ENCODE data around the gene WBP2. TPM values are rescaled to one million over a fixed set of nuclear protein-coding genes. Genes with fewer than 3 reads are reported as not detected.
A peak's percentile ranks its signal among the peaks of the same experiment; 100 is the strongest.

WBP2 gene
- total RNA-seq, 4 donors from 2014 or later, result 64.9 to 99.4 (median 76.9) TPM

DNA sequence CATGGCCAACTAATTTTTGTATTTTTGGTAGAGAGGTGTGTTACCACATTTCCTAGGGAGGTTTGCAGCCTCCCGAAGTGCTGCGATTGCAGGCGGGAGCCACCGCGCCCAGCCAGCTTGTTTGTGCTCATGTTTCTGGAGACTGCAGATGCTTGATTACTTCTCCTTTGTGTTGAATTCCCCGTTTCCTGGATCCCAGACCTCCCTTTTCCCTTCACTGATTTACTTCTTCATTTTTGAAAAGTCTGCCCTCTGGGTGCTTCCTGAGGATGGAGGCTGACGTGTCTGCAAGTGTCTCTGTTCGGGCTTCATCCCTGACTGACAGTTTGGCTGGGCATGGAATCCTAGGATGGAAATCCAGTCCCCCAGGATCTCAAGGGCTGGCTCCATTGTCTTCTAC lies 30.3 kb upstream of the WBP2 start:
- 80% methylated on average over 8 of the region's 8 CpGs for WGBS
- Histone ChIP-seq H3K36me3 (peaks cover 15% of the 10 kb centered on the region), H3K4me3 (no peak overlapping the region), H3K27ac (no peak overlapping the region), H3K4me1 (peaks cover 20% of the 10 kb centered on the region), H3K9me3 (no peaks in the 10 kb centered on the region), H3K27me3 (no peaks in the 10 kb centered on the region)
- TF ChIP-seq EP300 (IDR thresholded peaks at IDR 0.05), result no peak
- DNase-seq (ENCODE audit: low spot score in 2 of 2), result no peak

DNA sequence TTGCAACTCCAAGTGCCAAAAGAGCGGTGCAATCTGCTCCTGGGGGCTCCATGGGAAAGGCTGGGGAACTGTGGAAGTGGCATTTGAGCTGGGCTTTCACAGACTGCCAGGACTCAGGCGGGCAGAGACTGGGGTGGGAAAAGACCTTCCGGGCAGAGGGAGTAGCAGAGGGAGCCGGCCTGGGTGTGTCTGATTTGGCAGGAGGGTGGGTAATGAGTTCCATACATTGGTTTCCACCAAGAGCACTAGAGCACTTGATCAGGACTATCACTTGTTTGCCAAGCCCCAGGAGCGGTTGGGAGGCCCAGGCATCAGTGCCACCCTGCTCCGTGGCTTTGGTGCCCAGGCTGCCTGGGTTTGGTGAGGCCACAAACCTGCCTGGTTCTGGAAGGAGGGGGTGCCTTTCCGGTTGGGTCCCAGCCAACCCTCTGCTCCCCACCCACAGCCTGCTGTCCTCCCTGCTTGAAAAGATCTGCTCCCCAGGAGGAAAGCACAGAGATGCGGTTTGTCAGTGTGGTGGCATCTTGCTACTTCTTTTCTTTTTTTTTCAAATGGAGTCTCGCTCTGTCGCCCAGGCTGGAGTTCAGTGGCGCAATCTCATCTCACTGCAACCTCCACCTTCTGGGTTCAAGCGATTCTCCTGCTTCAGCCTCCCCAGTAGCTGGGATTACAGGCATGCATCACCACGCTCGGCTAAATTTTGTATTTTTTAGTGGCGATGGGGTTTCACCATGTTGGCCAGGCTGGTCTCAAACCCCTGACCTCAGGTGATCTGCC lies 26.7 kb upstream of the WBP2 start:
- no peak for DNase-seq (ENCODE audit: low spot score in 2 of 2)
- H3K27me3 ChIP-seq, result no peaks in the 10 kb centered on the region
- H3K4me1 ChIP-seq, result peaks cover 43% of the 10 kb centered on the region
- H3K27ac ChIP-seq, result no peak overlapping the region
- peak in 1 of 2 donors; percentile 9 for TF ChIP-seq POLR2A (IDR thresholded peaks at IDR 0.05)
- TF ChIP-seq POLR2AphosphoS5 (IDR thresholded peaks at IDR 0.05), result no peak
- H3K36me3 ChIP-seq, result no peaks in the 10 kb centered on the region
- H3K4me3 ChIP-seq, result no peak overlapping the region
- H3K9me3 ChIP-seq, result no peaks in the 10 kb centered on the region
- 60% methylated on average over 15 of the region's 15 CpGs for WGBS

DNA sequence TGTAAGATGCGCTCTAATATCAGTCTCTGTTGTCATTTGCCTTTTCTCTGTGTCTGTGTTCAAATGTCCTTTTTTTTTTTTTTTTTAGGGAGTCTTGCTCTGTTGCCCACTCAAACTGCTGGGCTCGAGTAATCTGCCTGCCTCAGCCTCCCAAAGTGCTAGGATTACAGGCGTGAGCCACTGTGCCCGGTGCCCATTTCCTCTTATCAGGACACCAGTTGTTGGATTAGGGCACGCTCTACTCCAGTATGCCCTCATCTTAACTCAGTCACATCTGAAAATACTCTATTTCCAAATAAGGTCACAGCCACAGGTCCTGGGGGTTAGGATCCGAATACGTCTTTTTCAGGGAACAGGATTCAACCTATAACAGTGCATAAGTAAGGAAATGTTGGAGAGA lies 25.1 kb upstream of the WBP2 start:
- Histone ChIP-seq H3K9me3 (no peaks in the 10 kb centered on the region), H3K4me3 (no peak overlapping the region), H3K27me3 (no peaks in the 10 kb centered on the region), H3K36me3 (peaks cover 5% of the 10 kb centered on the region), H3K4me1 (peaks cover 59% of the 10 kb centered on the region), H3K27ac (no peak overlapping the region)
- TF ChIP-seq EP300 (IDR thresholded peaks at IDR 0.05), result no peak
- no peak for TF ChIP-seq CTCF (IDR thresholded peaks at IDR 0.05)
- TF ChIP-seq POLR2AphosphoS5 (IDR thresholded peaks at IDR 0.05), result no peak
- TF ChIP-seq POLR2A (IDR thresholded peaks at IDR 0.05), result no peak
- no peak for DNase-seq (ENCODE audit: low spot score in 2 of 2)
- 80% methylated on average over 7 of the region's 7 CpGs for WGBS

DNA sequence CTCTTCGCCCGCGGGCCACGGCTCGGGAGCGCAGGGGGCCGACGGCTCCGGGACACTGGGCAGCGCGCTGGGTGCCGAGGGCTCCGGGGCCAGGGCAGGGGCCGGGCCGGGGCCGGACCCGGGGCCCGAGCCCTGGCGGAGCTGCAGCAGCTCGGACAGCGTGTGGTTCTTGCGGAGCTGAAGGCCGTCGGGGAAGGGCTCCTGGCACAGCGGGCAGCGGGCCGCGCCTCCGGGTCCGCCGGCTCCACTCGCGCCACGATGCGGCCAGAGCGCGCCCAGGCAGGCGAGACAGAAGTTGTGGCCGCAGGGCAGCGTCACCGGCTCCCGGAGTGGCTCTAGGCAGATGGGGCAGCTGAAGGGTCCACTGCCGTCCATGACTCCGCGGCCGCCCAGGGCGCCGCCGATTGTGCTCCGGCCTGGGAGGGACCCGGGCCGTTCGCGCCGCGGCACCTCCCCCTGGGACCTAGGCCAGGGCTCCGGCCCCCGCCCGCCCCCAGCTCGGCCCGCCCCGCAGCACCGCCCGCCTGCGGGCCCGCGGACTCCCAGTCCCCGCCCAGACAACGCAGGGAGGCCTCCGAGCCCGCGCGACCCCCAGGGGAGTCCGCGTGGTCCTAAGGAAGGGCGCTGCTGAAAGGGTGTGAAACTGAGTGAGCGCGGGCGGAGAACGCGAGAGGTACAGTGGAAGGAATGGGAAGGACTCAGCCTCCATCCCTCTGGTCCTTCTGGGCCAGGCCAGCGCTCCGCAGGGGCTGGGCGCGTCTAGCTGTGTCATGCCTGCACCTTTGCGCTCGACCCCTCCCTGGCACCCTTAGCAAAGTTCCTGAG lies 23.3 kb upstream of the WBP2 start, which contains the start of gene TRIM47:
TSS of gene TRIM47 (minus strand) at position 408 of the 825 bp plus-strand sequence. CDS start at position 375, 33 bp downstream.
- no peaks in the 10 kb centered on the region for H3K9me3 ChIP-seq
- H3K36me3 ChIP-seq, result peaks cover 19% of the 10 kb centered on the region
- H3K4me1 ChIP-seq, result peaks cover 76% of the 10 kb centered on the region
- WGBS, result 1% methylated on average over 55 of the region's 87 CpGs
- TF ChIP-seq EP300 (IDR thresholded peaks at IDR 0.05) (no peak), CTCF (IDR thresholded peaks at IDR 0.05) (peak in 1 of 2 donors; percentile 24), POLR2A (IDR thresholded peaks at IDR 0.05) (peak in 1 of 2 donors; percentile 58), POLR2AphosphoS5 (IDR thresholded peaks at IDR 0.05) (peak in 1 of 3 donors; percentile 19)
- no peaks in the 10 kb centered on the region for H3K27me3 ChIP-seq
- H3K27ac ChIP-seq, result peak within 1 kb of the TSS; percentile 98
- DNase-seq (ENCODE audit: low spot score in 2 of 2), result peak in 1 of 2 donors; percentile 86
- H3K4me3 ChIP-seq, result peak within 1 kb of the TSS; percentile 82

- Histone ChIP-seq H3K4me1 (peaks cover 78% of the 10 kb centered on the region), H3K27ac (peak overlapping the region; percentile 98), H3K4me3 (peak overlapping the region; percentile 82), H3K27me3 (no peaks in the 10 kb centered on the region), H3K36me3 (peaks cover 19% of the 10 kb centered on the region), H3K9me3 (no peaks in the 10 kb centered on the region)
- DNase-seq (ENCODE audit: low spot score in 2 of 2), result no peak
- WGBS, result 0% methylated on average over 21 of the region's 56 CpGs
- no peak for TF ChIP-seq POLR2A (IDR thresholded peaks at IDR 0.05)
- no peak for TF ChIP-seq EP300 (IDR thresholded peaks at IDR 0.05)
- peak; percentile 27 to 70 for TF ChIP-seq CTCF (IDR thresholded peaks at IDR 0.05)
- TF ChIP-seq POLR2AphosphoS5 (IDR thresholded peaks at IDR 0.05), result peak in 2 of 3 donors; percentile 13 to 20
These were observed 22.6 kb upstream of the WBP2 start for GRCh38 chr17:75877752-75878173.

All from suprapubic skin (tissue), 4 donors.